Neural cell (in vitro differentiated cells): ENCODE measurements around the gene LHFPL6.

Experiments used
- CTCF ChIP-seq: fragments of 450-650 bp; IDR thresholded peaks from 2 replicates; pipeline ENCODE4 v1.5.1; 2014; ENCODE audit warnings: antibody characterized with exemption, mild to moderate bottlenecking, moderate library complexity; ENCODE audit not compliant: poor library complexity, severe bottlenecking
- EZH2 ChIP-seq: fragments of 200-600, 300-800 bp; shearing (Covaris generic), sonication (generic); IDR thresholded peaks from 2 replicates; pipeline ENCODE4 v1.6.1; 2014; ENCODE audit warnings: antibody characterized with exemption, low read length, borderline replicate concordance, mild to moderate bottlenecking; ENCODE audit not compliant: insufficient read depth, poor library complexity, severe bottlenecking
- MXI1 ChIP-seq: fragments of 450-650 bp; conservative IDR thresholded peaks from 2 replicates; pipeline ENCODE4 v1.6.1; 2014; ENCODE audit warnings: antibody characterized with exemption, mild to moderate bottlenecking; ENCODE audit not compliant: poor library complexity, severe bottlenecking
- POLR2AphosphoS5 ChIP-seq: IDR thresholded peaks from 2 replicates; pipeline ENCODE4 v1.6.1; 2012
- RAD21 ChIP-seq: fragments of 450-650 bp; conservative IDR thresholded peaks from 2 replicates; pipeline ENCODE4 v1.6.1; 2014; ENCODE audit warnings: antibody characterized with exemption, mild to moderate bottlenecking, moderate library complexity
- REST ChIP-seq: IDR thresholded peaks from 2 replicates; pipeline ENCODE4 v1.6.1; 2012; ENCODE audit warnings: borderline replicate concordance
- SMC3 ChIP-seq: fragments of 450-650 bp; conservative IDR thresholded peaks from 2 replicates; pipeline ENCODE4 v1.6.1; 2014; ENCODE audit warnings: antibody characterized with exemption, mild to moderate bottlenecking, moderate library complexity; ENCODE audit not compliant: poor library complexity
- TAF1 ChIP-seq: IDR thresholded peaks from 2 replicates; pipeline ENCODE4 v1.6.1; 2012; ENCODE audit warnings: low read depth

GRCh38 chr13:39641645-39642044 is 38.7 kb upstream of the LHFPL6 start:
- no peak for TF ChIP-seq CTCF
- TF ChIP-seq POLR2AphosphoS5, result no peak
- no peak for TF ChIP-seq REST
- TF ChIP-seq EZH2, result no peak
- TF ChIP-seq TAF1, result no peak
- TF ChIP-seq SMC3, result no peak
- no peak for TF ChIP-seq MXI1
- TF ChIP-seq RAD21, result no peak
